ENCODE data around the gene TMEM184A.

TMEM184A gene

DNA sequence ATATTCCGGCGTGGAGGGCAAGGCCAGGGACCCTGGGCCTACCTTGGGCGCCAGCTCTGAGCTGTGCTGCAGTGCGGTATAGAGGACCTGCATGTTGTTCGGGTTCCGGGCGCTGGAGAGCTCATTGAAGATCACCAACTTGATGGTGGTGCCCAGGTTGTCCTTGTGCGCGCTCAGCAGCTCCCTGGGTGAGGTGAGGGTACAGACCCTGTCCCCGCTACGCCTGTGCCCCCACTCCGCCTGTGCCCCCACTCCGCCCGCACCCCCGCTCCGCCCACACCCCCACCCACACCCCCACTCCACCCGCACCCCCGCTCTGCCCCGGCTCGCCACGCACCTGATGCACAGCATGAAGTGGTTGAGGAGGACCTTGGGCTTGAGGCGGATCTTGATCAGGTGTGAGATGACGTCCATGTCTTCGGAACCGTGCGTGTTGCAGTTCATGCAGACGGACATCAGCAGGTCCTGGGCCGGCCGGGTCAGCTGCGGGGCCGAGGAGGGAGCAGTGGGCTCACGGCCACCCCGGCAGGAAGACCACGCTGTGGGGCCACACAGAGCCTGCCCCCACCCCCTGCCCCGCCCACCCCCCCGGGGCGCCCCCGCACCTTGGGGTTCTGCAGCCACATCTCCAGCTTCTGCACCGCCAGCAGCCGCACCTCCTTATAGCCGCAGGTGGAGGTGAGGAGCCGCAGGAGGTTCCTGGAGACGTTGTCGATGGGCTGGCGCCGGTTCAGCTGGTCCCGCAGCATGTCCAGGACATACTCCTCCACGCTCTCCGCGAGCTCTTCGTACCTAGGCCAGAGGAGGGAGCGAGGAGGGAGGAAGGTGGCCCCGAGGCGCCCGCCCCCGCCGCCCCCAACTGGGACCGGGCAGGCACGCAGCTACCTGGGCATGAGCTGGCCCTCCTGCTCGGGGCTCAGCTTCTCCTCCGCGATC lies 57.4 kb downstream of the TMEM184A start:
- no peak for DNase-seq

- no peak for DNase-seq
These were observed 58.6 kb downstream of the TMEM184A start for GRCh38 chr7:1497293-1497927.

DNA sequence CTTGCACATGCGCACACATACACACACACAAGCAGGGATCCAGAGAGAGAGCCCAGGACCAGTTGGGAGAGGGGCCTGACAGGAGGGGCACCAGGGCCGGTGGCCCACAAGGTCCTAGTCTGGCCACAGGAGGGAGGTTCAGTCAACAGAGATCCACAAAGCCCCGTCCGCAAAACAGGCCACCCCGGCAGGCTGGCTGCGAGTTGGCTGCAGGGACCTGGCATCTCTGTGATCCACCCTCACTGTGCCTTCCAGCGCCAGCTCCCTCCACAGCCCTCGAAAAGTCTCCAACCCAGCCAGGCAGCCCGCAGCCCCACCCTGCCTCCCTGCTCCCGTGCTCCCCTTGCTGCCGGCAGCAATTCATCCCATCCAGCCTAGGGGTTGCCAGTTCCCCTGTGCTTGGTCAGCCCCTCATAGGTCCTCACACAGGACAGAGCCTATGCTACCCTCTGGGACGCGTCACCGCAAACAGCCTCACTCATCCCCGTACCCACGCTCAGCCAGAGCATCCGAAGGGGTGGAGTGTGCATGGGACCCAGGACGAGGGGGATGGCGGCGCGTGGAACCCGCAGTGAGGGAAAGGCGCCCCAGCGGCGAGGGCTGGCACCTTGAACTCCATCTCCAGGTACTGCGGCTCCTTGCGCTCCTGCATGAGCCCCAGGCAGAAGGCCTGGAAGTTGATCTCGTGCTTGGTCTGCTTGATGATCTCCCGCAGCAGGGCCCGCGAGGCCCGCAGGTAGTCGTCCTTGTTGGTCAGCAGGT lies 59.3 kb downstream of the TMEM184A start:
- DNase-seq, result no peak

DNA sequence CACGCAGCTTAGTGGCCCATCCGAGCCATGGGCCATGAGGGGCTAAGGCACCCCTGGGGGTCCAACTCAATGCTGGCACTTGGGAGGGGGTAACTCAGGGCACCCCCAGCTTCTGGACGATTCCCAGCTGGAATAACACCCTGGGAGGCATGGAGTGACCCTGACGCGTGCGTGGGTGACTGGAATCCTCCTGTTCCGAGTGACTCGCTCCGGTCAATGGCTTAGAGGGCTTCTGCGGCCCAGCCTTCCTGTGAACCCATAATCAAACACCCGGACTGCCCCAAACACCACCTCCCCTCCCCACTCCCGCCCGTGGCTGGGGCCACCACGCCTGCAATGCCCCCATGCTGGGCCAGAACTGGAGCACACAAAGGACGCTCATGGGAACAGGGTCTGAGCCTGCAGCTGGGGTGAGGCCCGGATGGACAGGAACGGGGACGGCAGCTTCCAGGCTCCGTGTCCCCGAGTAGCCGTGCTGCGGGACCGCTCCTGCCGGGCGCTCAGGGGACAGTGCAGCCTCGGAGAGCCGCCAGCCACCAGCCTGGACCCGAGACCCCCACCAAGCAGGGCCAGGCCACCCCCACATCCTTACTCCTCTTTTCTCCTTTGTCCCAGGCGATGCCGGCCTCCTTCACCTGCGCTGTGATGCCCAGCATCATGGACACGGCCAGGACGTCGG lies 60.3 kb downstream of the TMEM184A start:
- DNase-seq, result no peak

- no peak for DNase-seq
These were observed 61.0 kb downstream of the TMEM184A start for GRCh38 chr7:1494866-1495563.

DNA sequence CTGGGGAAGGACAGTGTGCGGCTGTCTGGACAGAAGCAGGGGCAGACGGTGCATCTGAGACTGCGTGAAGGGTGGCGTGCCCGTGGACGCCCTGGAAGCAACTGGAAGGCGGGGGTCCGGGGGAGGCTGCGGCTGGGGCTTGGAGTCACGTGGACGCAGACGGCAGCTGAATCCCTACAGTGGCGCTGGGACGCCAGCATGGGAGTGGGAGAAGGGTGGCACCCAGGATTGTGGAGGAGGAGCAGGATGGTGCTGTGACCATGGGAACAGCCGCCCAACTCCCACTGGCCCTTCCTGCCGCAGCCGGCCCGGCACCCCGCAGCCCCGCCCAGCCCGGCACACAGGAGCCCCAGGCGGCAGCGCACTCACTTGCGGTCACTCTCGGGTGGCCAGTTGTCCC lies 61.6 kb downstream of the TMEM184A start:
- DNase-seq, result no peak

DNA sequence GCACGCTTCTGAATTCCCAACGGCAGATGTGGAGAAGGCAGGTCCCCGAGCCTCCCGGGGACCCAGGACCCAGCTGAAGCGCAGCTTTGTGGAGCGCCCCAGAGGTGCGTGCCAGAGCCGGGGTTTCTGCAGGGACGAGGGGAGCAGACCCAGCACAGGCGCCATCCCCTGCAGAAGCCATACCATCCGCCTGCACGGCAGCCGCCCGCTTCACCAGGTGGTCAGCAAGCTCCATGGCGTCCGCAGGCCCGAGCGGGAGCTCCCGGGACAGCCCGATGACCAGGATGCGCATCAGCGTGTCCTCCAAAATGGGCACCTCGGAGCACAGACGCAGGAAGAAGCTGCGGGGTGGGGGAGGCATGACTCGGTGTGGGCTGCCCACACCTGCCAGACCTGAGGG lies 62.4 kb downstream of the TMEM184A start:
- no peak for DNase-seq

DNA sequence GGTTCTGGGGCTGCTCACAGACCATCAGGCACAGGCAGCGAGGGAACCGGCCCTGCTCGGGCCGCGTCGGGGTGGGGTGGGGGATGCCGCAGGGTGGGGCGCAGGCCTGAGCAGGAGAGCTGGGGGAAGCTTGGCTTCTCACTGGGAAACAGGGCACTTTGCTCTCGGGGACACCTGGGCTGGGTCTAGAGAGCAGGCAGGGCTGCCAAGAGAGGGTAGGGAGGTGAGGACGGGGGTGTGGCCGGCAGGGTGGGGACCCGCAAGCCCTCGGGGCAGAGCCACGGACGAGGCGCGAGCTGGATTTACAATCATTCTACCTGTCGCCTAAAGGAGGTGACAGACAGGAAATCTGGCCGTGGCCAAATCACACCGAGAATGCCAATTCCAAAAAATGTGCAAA lies 62.9 kb downstream of the TMEM184A start:
- no peak for DNase-seq

- DNase-seq, result no peak
These were observed 63.4 kb downstream of the TMEM184A start for GRCh38 chr7:1492640-1493039.
